Right atrium auricular region (tissue), 2 donors: ENCODE results near the gene NEURL3. TPM values are rescaled to one million over a fixed set of nuclear protein-coding genes. Genes with fewer than 3 reads are reported as not detected.

Experiments
- DNase-seq: peaks from one replicate; pipeline ENCODE4 v3.0.0-alpha.2; 2019; ENCODE audit warnings: low spot score
- H3K27ac ChIP-seq, 2 donors: fragments of 200-600 bp; sonication (generic); 1 replicate in 1 of 2; 2 replicates in 1 of 2; pipeline ENCODE4 v1.5.1; 2016 to 2019
- H3K27me3 ChIP-seq, 2 donors: fragments of 200-600 bp; sonication (generic); one replicate each; pipeline versions ENCODE4 v1.5.1 to v1.6.0; 2017 to 2019
- H3K36me3 ChIP-seq: fragments of 200-600 bp; sonication (generic); one replicate; pipeline ENCODE4 v1.5.1; 2016
- H3K4me1 ChIP-seq, 2 donors: fragments of 200-600 bp; sonication (generic); one replicate each; pipeline versions ENCODE4 v1.5.1 to v1.6.0; 2017 to 2019
- H3K4me3 ChIP-seq, 2 donors: fragments of 200-600 bp; sonication (generic); 1 replicate in 1 of 2; 2 replicates in 1 of 2; pipeline ENCODE4 v1.5.1; 2017 to 2019; ENCODE audit warnings: mild to moderate bottlenecking in 1 of 2, moderate library complexity in 1 of 2
- H3K9me3 ChIP-seq, 2 donors: fragments of 200-600 bp; sonication (generic); one replicate each; pipeline ENCODE4 v1.5.1; 2019
- CTCF ChIP-seq, 2 donors: fragments of 200-600 bp; sonication (generic); IDR thresholded peaks; one replicate each; pipeline ENCODE4 v1.5.1; 2019; ENCODE audit warnings: antibody characterized with exemption in 2 of 2
- total RNA-seq, 2 donors: library from RNA; depleted of rRNA; stranded (reverse); fragments of >200 nt; gene quantifications; one replicate each; pipeline ENCODE4 v1.1.0, GENCODE V29; 2016

The NEURL3 gene
- total RNA-seq, 2 donors from 2014 or later: not detected

- H3K27me3 ChIP-seq: no peaks in the 10 kb centered on the region
- peaks cover 55% of the 10 kb centered on the region for H3K36me3 ChIP-seq
- DNase-seq: no peak
- no peak overlapping the region for H3K27ac ChIP-seq
- peaks cover 0 to 18% of the 10 kb centered on the region in 2 donors for H3K4me1 ChIP-seq
- no peak for TF ChIP-seq CTCF (IDR thresholded peaks at IDR 0.05)
- H3K4me3 ChIP-seq: no peak overlapping the region
- H3K9me3 ChIP-seq: no peaks in the 10 kb centered on the region
These were observed 46.6 kb upstream of the NEURL3 start for GRCh38 chr2:96551605-96552314.

- no peak for DNase-seq
- no peak overlapping the region for H3K27ac ChIP-seq
- peaks cover 59% of the 10 kb centered on the region for H3K36me3 ChIP-seq
- no peaks in the 10 kb centered on the region for H3K9me3 ChIP-seq
- H3K4me3 ChIP-seq: no peak overlapping the region
- H3K4me1 ChIP-seq: peaks cover 0 to 18% of the 10 kb centered on the region in 2 donors
- no peaks in the 10 kb centered on the region for H3K27me3 ChIP-seq
- no peak for TF ChIP-seq CTCF (IDR thresholded peaks at IDR 0.05)
These were observed 45.8 kb upstream of the NEURL3 start for GRCh38 chr2:96550787-96551604.

GRCh38 chr2:96549967-96550786, 45.0 kb upstream of the NEURL3 start:
- TF ChIP-seq CTCF (IDR thresholded peaks at IDR 0.05): peak; percentile 17 to 63
- Histone ChIP-seq H3K27ac (no peak overlapping the region), H3K9me3 (no peaks in the 10 kb centered on the region), H3K4me1 (peaks cover 0 to 18% of the 10 kb centered on the region in 2 donors), H3K27me3 (no peaks in the 10 kb centered on the region), H3K36me3 (peaks cover 59% of the 10 kb centered on the region), H3K4me3 (no peak overlapping the region)
- DNase-seq: no peak

- TF ChIP-seq CTCF (IDR thresholded peaks at IDR 0.05): no peak
- peaks cover 0 to 12% of the 10 kb centered on the region in 2 donors for H3K4me1 ChIP-seq
- H3K4me3 ChIP-seq: no peak overlapping the region
- H3K9me3 ChIP-seq: no peaks in the 10 kb centered on the region
- H3K27ac ChIP-seq: no peak overlapping the region
- H3K27me3 ChIP-seq: no peaks in the 10 kb centered on the region
- DNase-seq: no peak
- peaks cover 59% of the 10 kb centered on the region for H3K36me3 ChIP-seq
These were observed 44.3 kb upstream of the NEURL3 start for GRCh38 chr2:96549466-96549785.

GRCh38 chr2:96548558-96549465, 43.7 kb upstream of the NEURL3 start:
- TF ChIP-seq CTCF (IDR thresholded peaks at IDR 0.05): no peak
- no peak for DNase-seq
- H3K4me3 ChIP-seq: no peak overlapping the region
- H3K9me3 ChIP-seq: no peaks in the 10 kb centered on the region
- no peak overlapping the region for H3K27ac ChIP-seq
- peaks cover 59% of the 10 kb centered on the region for H3K36me3 ChIP-seq
- H3K27me3 ChIP-seq: no peaks in the 10 kb centered on the region
- H3K4me1 ChIP-seq: peaks cover 0 to 6% of the 10 kb centered on the region in 2 donors
